ENCODE measurements around the gene PTPRU.

PTPRU gene

GRCh38 chr1:29235955-29236711 lies at the start of gene PTPRU:
Gene PTPRU (plus strand): TSS chr1:29236522. CDS start chr1:29236645, 123 bp downstream.
- DNase-seq (ENCODE audit: low read depth in 2 of 2): no peak

GRCh38 chr1:29186707-29187106 lies 49.6 kb upstream of the PTPRU start:
- DNase-seq (ENCODE audit: low read depth in 2 of 2): no peak

GRCh38 chr1:29190718-29191117 lies 45.6 kb upstream of the PTPRU start:
- no peak for DNase-seq (ENCODE audit: low read depth in 2 of 2)

GRCh38 chr1:29193879-29194455 lies 42.4 kb upstream of the PTPRU start:
- DNase-seq (ENCODE audit: low read depth in 2 of 2): no peak

GRCh38 chr1:29195881-29196291 lies 40.4 kb upstream of the PTPRU start:
- DNase-seq (ENCODE audit: low read depth in 2 of 2): no peak

- peak; percentile 81 to 87 for DNase-seq (ENCODE audit: low read depth in 2 of 2)
These were observed 39.3 kb upstream of the PTPRU start for GRCh38 chr1:29196863-29197589.

GRCh38 chr1:29197590-29197924 lies 38.8 kb upstream of the PTPRU start:
- DNase-seq (ENCODE audit: low read depth in 2 of 2): no peak

- DNase-seq (ENCODE audit: low read depth in 2 of 2): no peak
These were observed 38.3 kb upstream of the PTPRU start for GRCh38 chr1:29197993-29198392.

- no peak for DNase-seq (ENCODE audit: low read depth in 2 of 2)
These were observed 35.3 kb upstream of the PTPRU start for GRCh38 chr1:29200906-29201594.

GRCh38 chr1:29201595-29202051 lies 34.7 kb upstream of the PTPRU start:
- no peak for DNase-seq (ENCODE audit: low read depth in 2 of 2)

- no peak for DNase-seq (ENCODE audit: low read depth in 2 of 2)
These were observed 34.3 kb upstream of the PTPRU start for GRCh38 chr1:29202053-29202452.

GRCh38 chr1:29202584-29203340 lies 33.6 kb upstream of the PTPRU start:
- DNase-seq (ENCODE audit: low read depth in 2 of 2): peak; percentile 96

- DNase-seq (ENCODE audit: low read depth in 2 of 2): no peak
These were observed 27.9 kb upstream of the PTPRU start for GRCh38 chr1:29208442-29208841.

GRCh38 chr1:29209173-29209572 lies 27.1 kb upstream of the PTPRU start:
- no peak for DNase-seq (ENCODE audit: low read depth in 2 of 2)

GRCh38 chr1:29210278-29211085 lies 25.8 kb upstream of the PTPRU start:
- DNase-seq (ENCODE audit: low read depth in 2 of 2): no peak

GRCh38 chr1:29211086-29212030 lies 25.0 kb upstream of the PTPRU start:
- DNase-seq (ENCODE audit: low read depth in 2 of 2): no peak

GRCh38 chr1:29213055-29213454 lies 23.3 kb upstream of the PTPRU start:
- DNase-seq (ENCODE audit: low read depth in 2 of 2): no peak

- no peak for DNase-seq (ENCODE audit: low read depth in 2 of 2)
These were observed 18.7 kb upstream of the PTPRU start for GRCh38 chr1:29217633-29218032.

- DNase-seq (ENCODE audit: low read depth in 2 of 2): no peak
These were observed 18.1 kb upstream of the PTPRU start for GRCh38 chr1:29218223-29218622.

GRCh38 chr1:29221296-29221695 lies 15.0 kb upstream of the PTPRU start:
- DNase-seq (ENCODE audit: low read depth in 2 of 2): no peak

Data from fibroblast of skin of left quadriceps (primary cell).